Measurements from ENCODE around the gene USP13. TPM values are rescaled to one million over a fixed set of nuclear protein-coding genes. Genes with fewer than 3 reads are reported as not detected.

The USP13 gene, protein sequence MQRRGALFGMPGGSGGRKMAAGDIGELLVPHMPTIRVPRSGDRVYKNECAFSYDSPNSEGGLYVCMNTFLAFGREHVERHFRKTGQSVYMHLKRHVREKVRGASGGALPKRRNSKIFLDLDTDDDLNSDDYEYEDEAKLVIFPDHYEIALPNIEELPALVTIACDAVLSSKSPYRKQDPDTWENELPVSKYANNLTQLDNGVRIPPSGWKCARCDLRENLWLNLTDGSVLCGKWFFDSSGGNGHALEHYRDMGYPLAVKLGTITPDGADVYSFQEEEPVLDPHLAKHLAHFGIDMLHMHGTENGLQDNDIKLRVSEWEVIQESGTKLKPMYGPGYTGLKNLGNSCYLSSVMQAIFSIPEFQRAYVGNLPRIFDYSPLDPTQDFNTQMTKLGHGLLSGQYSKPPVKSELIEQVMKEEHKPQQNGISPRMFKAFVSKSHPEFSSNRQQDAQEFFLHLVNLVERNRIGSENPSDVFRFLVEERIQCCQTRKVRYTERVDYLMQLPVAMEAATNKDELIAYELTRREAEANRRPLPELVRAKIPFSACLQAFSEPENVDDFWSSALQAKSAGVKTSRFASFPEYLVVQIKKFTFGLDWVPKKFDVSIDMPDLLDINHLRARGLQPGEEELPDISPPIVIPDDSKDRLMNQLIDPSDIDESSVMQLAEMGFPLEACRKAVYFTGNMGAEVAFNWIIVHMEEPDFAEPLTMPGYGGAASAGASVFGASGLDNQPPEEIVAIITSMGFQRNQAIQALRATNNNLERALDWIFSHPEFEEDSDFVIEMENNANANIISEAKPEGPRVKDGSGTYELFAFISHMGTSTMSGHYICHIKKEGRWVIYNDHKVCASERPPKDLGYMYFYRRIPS
- 10 to 100 TPM; 17.1 to 25.0 (median 21.5) TPM for total RNA-seq (2021; fragmentation: NEBNext Ultra II Directional; extraction: Animal tissue kit (Norgen Biotek cat#: 25700))
- long read RNA-seq, full-length matches to known transcripts, result 14 of 22 reads
- long read RNA-seq, partial matches to known transcripts, result 2 of 22 reads
- long read RNA-seq, other reads (novel, unspliced or antisense), result 6 of 22 reads

DNA sequence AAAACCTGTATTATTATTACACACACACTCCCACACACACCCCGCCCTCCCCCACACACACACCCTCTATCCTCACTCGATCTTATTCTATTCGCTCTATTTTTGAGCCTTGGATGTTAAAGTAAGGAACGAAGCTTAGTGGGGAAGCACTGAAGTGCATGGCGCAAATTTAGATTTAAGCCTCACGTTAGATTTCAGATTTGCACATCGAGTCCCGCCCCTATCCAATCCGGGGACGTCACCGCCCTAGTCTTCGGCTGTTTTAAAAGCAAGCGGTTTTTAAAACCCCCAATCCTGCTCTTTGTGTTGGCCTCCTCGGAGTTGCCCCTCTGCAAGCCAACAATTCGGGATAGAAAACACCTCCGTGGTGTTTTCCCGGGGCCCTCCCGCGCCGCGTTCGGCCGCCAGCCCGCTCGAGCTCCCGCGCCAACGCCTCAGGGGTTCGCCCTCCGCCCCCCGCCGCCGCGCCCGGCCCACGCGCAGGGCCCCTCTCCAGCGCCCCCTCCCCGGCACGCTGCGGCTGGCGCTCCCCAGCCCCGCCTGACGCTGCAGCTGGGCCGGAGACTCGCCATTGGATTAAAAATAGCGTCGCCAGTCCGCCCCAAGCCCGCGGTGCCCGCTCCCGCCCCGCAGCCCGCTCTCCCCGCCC, at the start of gene USP13:
Gene USP13, plus strand, starts transcription at position 594 of the 649 bp plus-strand sequence. CDS start 186 bp downstream, outside the sequence.
- Mint-ChIP-seq H3K27me3 (ENCODE audit: insufficient read depth) (no peaks in the 10 kb centered on the region), H3K4me3 (peak within 1 kb of the TSS; percentile 94), H3K36me3 (ENCODE audit: low read depth) (peaks cover 18% of the 10 kb centered on the region), H3K4me1 (ENCODE audit: low read depth) (peaks cover 42% of the 10 kb centered on the region), H3K27ac (peak within 1 kb of the TSS; percentile 92), H3K9me3 (no peaks in the 10 kb centered on the region)
- TF ChIP-seq, protein P1, sequence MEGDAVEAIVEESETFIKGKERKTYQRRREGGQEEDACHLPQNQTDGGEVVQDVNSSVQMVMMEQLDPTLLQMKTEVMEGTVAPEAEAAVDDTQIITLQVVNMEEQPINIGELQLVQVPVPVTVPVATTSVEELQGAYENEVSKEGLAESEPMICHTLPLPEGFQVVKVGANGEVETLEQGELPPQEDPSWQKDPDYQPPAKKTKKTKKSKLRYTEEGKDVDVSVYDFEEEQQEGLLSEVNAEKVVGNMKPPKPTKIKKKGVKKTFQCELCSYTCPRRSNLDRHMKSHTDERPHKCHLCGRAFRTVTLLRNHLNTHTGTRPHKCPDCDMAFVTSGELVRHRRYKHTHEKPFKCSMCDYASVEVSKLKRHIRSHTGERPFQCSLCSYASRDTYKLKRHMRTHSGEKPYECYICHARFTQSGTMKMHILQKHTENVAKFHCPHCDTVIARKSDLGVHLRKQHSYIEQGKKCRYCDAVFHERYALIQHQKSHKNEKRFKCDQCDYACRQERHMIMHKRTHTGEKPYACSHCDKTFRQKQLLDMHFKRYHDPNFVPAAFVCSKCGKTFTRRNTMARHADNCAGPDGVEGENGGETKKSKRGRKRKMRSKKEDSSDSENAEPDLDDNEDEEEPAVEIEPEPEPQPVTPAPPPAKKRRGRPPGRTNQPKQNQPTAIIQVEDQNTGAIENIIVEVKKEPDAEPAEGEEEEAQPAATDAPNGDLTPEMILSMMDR (IDR thresholded peaks at IDR 0.05), result peak; percentile 3; the same call in 1 of the 2 replicates
- DNase-seq, result peak; percentile 77

DNA sequence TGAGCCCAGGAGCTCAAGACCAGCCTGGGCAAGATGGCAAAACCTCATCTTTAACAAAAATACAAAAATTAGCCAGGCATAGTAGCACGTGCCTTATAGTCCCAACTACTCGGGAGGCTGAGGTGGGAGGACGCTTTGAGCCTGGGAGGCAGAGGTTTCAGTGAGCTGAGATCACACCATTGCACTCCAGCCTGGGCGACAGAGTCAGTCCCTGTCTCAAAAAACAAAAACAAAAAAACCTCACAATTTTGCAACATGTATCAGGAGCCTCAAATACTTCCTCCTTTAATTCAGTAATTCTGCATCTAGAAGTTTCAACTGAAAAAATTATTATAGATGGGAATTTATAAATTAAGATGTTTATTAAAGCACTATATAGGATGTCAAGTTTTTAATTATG, 49.5 kb upstream of the USP13 start:
- DNase-seq, result no peak
- H3K36me3 Mint-ChIP-seq (ENCODE audit: low read depth), result peaks cover 31% of the 10 kb centered on the region
- TF ChIP-seq, protein P1 (IDR thresholded peaks at IDR 0.05), result no peak
- peak overlapping the region; percentile 98 for H3K27ac Mint-ChIP-seq
- peaks cover 6% of the 10 kb centered on the region; the same call in 1 of the 2 replicates for H3K27me3 Mint-ChIP-seq (ENCODE audit: insufficient read depth)
- peak overlapping the region; percentile 98 for H3K4me3 Mint-ChIP-seq
- H3K4me1 Mint-ChIP-seq (ENCODE audit: low read depth), result peaks cover 52% of the 10 kb centered on the region
- no peaks in the 10 kb centered on the region for H3K9me3 Mint-ChIP-seq

DNA sequence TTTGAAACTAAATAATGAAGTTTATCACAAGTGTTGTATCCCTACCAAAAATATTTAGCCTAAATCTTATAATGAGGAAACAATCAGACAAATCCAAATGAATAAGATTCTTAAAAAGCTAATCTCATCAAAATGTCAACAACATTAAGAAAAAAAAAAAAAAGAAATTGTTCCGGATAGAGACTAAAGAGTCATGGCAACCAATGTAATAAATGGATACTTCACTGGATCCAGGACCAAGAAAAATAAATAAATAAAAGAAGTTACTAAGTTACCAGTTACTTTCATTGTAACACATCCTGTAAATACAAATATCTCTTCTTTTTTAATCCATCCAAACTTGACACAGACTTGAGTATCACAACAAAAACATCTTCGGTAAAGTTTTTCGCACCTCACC, 49.0 kb upstream of the USP13 start:
- H3K27ac Mint-ChIP-seq, result peak overlapping the region; percentile 98
- TF ChIP-seq, protein P1 (IDR thresholded peaks at IDR 0.05), result no peak
- no peaks in the 10 kb centered on the region for H3K9me3 Mint-ChIP-seq
- peak overlapping the region; percentile 98 for H3K4me3 Mint-ChIP-seq
- H3K27me3 Mint-ChIP-seq (ENCODE audit: insufficient read depth), result peaks cover 6% of the 10 kb centered on the region; the same call in 1 of the 2 replicates
- DNase-seq, result no peak
- peaks cover 52% of the 10 kb centered on the region for H3K4me1 Mint-ChIP-seq (ENCODE audit: low read depth)
- H3K36me3 Mint-ChIP-seq (ENCODE audit: low read depth), result peaks cover 31% of the 10 kb centered on the region

- Mint-ChIP-seq H3K27me3 (ENCODE audit: insufficient read depth) (peaks cover 6% of the 10 kb centered on the region; the same call in 1 of the 2 replicates), H3K4me1 (ENCODE audit: low read depth) (peaks cover 45% of the 10 kb centered on the region), H3K36me3 (ENCODE audit: low read depth) (peaks cover 29% of the 10 kb centered on the region), H3K9me3 (no peaks in the 10 kb centered on the region), H3K4me3 (peak within 1 kb of the TSS; percentile 98), H3K27ac (peak within 1 kb of the TSS; percentile 98)
- TF ChIP-seq, protein P1 (IDR thresholded peaks at IDR 0.05), result no peak
- DNase-seq, result peak; percentile 95
These were observed 48.3 kb upstream of the USP13 start, which contains the start of the genes MRPL47 and NDUFB5 for GRCh38 chr3:179604321-179605078. MRPL47 (minus strand) TSS chr3:179604638; CDS start chr3:179604624, 14 bp downstream. NDUFB5 (plus strand) TSS chr3:179604794; CDS start chr3:179604816, 22 bp downstream.
